ENCODE results near the gene CRYBG2. TPM values are rescaled to one million over a fixed set of nuclear protein-coding genes. Genes with fewer than 3 reads are reported as not detected.
A peak's percentile ranks its signal among the peaks of the same experiment; 100 is the strongest.

Gene CRYBG2
- total and polyA plus RNA-seq, 2 of the 13 experiments (the other 11 are each of a cell fraction or from before 2014, with no cell fraction given), result 1.3 to 2.9 TPM

GRCh38 chr1:26387447-26387846 lies 33.5 kb upstream of the CRYBG2 start (continued):
- TF ChIP-seq CEBPB (IDR thresholded peaks at IDR 0.05; ENCODE audit: borderline replicate concordance, low read depth, low read length) (peak; percentile 98), SMARCE1 (IDR thresholded peaks at IDR 0.05; ENCODE audit: borderline replicate concordance) (peak; percentile 92), CREM (IDR thresholded peaks at IDR 0.05) (peak; percentile 39; the same call in 1 of the 2 replicates), CREM (CRISPR knock-in tag; IDR thresholded peaks at IDR 0.05) (no peak), PRMT3 (CRISPR knock-in tag; IDR thresholded peaks at IDR 0.05; ENCODE audit: borderline replicate concordance, low read depth) (no peak), THAP8 (CRISPR knock-in tag; IDR thresholded peaks at IDR 0.05; ENCODE audit: borderline replicate concordance) (no peak), NFE2L1 (CRISPR knock-in tag; IDR thresholded peaks at IDR 0.05; ENCODE audit: borderline replicate concordance) (no peak), ZSCAN25 (CRISPR knock-in tag; IDR thresholded peaks at IDR 0.05) (no peak), PRDM15 (CRISPR knock-in tag; IDR thresholded peaks at IDR 0.05) (no peak), TRAFD1 (CRISPR knock-in tag; IDR thresholded peaks at IDR 0.05; ENCODE audit: borderline replicate concordance) (no peak), TSC22D2 (CRISPR knock-in tag; IDR thresholded peaks at IDR 0.05; ENCODE audit: borderline replicate concordance) (no peak), IRF9 (CRISPR knock-in tag; IDR thresholded peaks at IDR 0.05; ENCODE audit: borderline replicate concordance) (0 out of 2 replicates have a peak, but pooled peaks have one; percentile 59), TBP (CRISPR knock-in tag; IDR thresholded peaks at IDR 0.05) (no peak), RAD51 (IDR thresholded peaks at IDR 0.05; ENCODE audit: borderline replicate concordance) (no peak), ISL2 (CRISPR knock-in tag; IDR thresholded peaks at IDR 0.05) (peak; percentile 49; the same call in 1 of the 2 replicates), CTCF (CRISPR knock-in tag; IDR thresholded peaks at IDR 0.05) (no peak), ZBTB2 (CRISPR knock-in tag; IDR thresholded peaks at IDR 0.05; ENCODE audit: low read depth) (0 out of 2 replicates have a peak, but pooled peaks have one; percentile 36), ZNF296 (CRISPR knock-in tag; conservative IDR thresholded peaks at IDR 0.05) (no peak), FOXO1 (CRISPR knock-in tag; IDR thresholded peaks at IDR 0.05) (peak; percentile 81)
